ENCODE data around the gene ABI3BP.

The ABI3BP gene

GRCh38 chr3:100717637-100718487, 275.4 kb downstream of the ABI3BP start:
- no peak for DNase-seq (ENCODE audit: low read depth)
- TF ChIP-seq, protein P1, sequence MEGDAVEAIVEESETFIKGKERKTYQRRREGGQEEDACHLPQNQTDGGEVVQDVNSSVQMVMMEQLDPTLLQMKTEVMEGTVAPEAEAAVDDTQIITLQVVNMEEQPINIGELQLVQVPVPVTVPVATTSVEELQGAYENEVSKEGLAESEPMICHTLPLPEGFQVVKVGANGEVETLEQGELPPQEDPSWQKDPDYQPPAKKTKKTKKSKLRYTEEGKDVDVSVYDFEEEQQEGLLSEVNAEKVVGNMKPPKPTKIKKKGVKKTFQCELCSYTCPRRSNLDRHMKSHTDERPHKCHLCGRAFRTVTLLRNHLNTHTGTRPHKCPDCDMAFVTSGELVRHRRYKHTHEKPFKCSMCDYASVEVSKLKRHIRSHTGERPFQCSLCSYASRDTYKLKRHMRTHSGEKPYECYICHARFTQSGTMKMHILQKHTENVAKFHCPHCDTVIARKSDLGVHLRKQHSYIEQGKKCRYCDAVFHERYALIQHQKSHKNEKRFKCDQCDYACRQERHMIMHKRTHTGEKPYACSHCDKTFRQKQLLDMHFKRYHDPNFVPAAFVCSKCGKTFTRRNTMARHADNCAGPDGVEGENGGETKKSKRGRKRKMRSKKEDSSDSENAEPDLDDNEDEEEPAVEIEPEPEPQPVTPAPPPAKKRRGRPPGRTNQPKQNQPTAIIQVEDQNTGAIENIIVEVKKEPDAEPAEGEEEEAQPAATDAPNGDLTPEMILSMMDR (conservative IDR thresholded peaks at IDR 0.05; ENCODE audit: low read depth, low read length) = no peak
- no peak overlapping the region for H3K4me3 ChIP-seq (ENCODE audit: low read length)

DNA sequence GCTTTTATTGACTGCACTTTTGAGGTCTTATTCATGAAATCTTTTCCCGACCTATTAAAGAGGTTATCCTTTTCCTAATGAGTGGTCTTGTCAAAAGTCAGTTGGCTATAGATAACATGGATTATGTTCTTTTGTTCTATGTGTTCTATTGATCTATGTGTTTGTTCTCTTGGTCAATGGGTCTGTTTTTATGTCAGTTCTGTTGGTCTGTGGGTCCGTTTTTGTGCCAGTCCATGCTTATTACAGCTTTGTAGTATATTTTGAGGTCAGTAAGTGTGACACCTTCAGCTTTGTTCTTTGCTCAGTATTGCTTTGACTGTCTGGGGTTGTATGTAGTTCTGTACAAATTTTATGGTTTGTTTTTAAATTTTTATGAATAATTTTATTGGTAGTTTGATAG, 276.2 kb downstream of the ABI3BP start:
- no peak overlapping the region for H3K4me3 ChIP-seq (ENCODE audit: low read length)
- no peak for DNase-seq (ENCODE audit: low read depth)
- TF ChIP-seq, protein P1 (conservative IDR thresholded peaks at IDR 0.05; ENCODE audit: low read depth, low read length) = no peak

DNA sequence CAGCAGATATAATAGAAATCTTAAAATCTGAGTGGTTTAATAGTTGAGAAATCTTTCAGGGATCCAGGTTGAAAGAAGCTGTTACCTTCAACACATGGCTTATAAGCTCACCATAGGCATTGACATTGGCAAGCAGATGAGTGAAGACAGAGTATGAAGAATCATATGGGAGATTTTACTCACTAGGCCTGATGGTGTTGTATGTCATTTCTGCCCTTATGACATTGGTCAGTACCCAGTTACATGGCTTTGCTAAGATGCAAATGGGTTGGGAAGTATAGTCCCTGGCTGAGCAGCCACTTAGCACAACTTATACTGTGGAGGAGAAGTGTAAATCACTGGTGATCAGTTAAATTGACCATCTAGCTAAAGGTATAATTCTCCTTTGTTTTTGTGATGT, 278.0 kb downstream of the ABI3BP start:
- no peak overlapping the region for H3K4me3 ChIP-seq (ENCODE audit: low read length)
- no peak for DNase-seq (ENCODE audit: low read depth)
- TF ChIP-seq, protein P1 (conservative IDR thresholded peaks at IDR 0.05; ENCODE audit: low read depth, low read length) = no peak

GRCh38 chr3:100710261-100710968, 282.8 kb downstream of the ABI3BP start:
- H3K4me3 ChIP-seq (ENCODE audit: low read length) = peak overlapping the region; percentile 83
- TF ChIP-seq, protein P1 (conservative IDR thresholded peaks at IDR 0.05; ENCODE audit: low read depth, low read length) = peak; percentile 33
- DNase-seq (ENCODE audit: low read depth) = no peak

GRCh38 chr3:100709842-100710260, 283.4 kb downstream of the ABI3BP start:
- no peak for DNase-seq (ENCODE audit: low read depth)
- TF ChIP-seq, protein P1 (conservative IDR thresholded peaks at IDR 0.05; ENCODE audit: low read depth, low read length) = peak; percentile 30

GRCh38 chr3:100708989-100709841, 284.0 kb downstream of the ABI3BP start, which contains the start of gene TFG:
TSS of gene TFG (plus strand) at chr3:100709494. CDS start at chr3:100713686, 4,192 bp downstream.
- TF ChIP-seq, protein P1 (conservative IDR thresholded peaks at IDR 0.05; ENCODE audit: low read depth, low read length) = no peak
- DNase-seq (ENCODE audit: low read depth) = peak; percentile 94
- peak within 1 kb of the TSS; percentile 83 for H3K4me3 ChIP-seq (ENCODE audit: low read length)

More at GRCh38 chr3:100709842-100710260, 283.4 kb downstream of the ABI3BP start:
- peak overlapping the region; percentile 83 for H3K4me3 ChIP-seq (ENCODE audit: low read length)

All from retinal pigment epithelial cell (primary cell).